Tibial nerve (tissue), 4 donors: ENCODE results near the gene SLC4A7.

Source experiments
- EP300 ChIP-seq, 2 donors: sonication (generic); formaldehyde crosslinking; IDR thresholded peaks; one replicate each; pipeline ENCODE4 v1.6.1; 2017; ENCODE audit warnings: antibody characterized with exemption in 2 of 2, mild to moderate bottlenecking in 1 of 2
- POLR2A ChIP-seq, 2 donors: fragments of 450-650 bp; IDR thresholded peaks; one replicate each; pipeline ENCODE4 v1.6.1; 2017; ENCODE audit warnings: antibody characterized with exemption in 2 of 2, mild to moderate bottlenecking in 2 of 2, moderate library complexity in 2 of 2
- TF ChIP-seq, protein P1 (sequence below), 5 experiments: fragments of 200-600 bp in 3 of 5; fragments of 450-650 bp in 2 of 5; sonication (generic) in 3 of 5; IDR thresholded peaks; one replicate each; pipeline ENCODE4 v1.5.1; 2016 to 2019; ENCODE audit warnings: antibody characterized with exemption in 5 of 5, mild to moderate bottlenecking in 3 of 5, moderate library complexity in 2 of 5

DNA sequence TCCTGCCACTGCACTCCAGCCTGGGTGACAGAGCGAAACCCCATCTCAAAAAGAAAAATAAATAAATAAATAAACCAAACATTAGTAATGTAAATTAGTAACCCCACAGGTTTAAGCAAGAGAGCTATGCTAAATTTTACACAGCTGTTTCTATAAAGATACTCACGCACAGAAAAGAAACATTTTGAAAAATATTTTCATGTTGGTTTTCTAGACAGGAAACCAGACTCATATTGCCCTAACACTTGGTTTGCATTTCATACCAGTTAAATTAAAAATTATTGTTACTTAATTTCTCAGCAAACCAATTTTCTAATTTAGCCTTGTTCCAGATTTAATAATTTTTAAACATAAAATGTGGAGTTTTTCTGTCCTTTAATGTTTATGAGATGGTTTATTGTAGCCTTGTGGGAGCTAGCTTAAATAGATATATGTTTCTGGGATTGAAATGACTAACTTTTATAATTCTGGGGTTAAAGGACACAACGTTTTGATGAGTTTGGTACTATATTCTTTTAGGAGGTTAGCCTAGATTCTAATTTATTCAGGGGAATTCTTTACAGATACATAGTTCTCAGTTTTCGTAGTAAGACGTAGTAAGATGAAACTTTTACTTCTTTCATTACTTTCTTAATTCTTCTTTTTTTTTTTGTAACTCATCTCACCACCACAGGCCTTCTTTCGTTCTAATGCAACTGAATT, 42.6 kb upstream of the SLC4A7 start:
- TF ChIP-seq, protein P1, sequence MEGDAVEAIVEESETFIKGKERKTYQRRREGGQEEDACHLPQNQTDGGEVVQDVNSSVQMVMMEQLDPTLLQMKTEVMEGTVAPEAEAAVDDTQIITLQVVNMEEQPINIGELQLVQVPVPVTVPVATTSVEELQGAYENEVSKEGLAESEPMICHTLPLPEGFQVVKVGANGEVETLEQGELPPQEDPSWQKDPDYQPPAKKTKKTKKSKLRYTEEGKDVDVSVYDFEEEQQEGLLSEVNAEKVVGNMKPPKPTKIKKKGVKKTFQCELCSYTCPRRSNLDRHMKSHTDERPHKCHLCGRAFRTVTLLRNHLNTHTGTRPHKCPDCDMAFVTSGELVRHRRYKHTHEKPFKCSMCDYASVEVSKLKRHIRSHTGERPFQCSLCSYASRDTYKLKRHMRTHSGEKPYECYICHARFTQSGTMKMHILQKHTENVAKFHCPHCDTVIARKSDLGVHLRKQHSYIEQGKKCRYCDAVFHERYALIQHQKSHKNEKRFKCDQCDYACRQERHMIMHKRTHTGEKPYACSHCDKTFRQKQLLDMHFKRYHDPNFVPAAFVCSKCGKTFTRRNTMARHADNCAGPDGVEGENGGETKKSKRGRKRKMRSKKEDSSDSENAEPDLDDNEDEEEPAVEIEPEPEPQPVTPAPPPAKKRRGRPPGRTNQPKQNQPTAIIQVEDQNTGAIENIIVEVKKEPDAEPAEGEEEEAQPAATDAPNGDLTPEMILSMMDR (IDR thresholded peaks at IDR 0.05): no peak
- TF ChIP-seq POLR2A (IDR thresholded peaks at IDR 0.05) (no peak), EP300 (IDR thresholded peaks at IDR 0.05) (no peak)
